ENCODE results near the gene NOS1AP. TPM values are rescaled to one million over a fixed set of nuclear protein-coding genes. Genes with fewer than 3 reads are reported as not detected.
"Not testable (repeated sequence)": the region's sequence is repeated elsewhere in the genome, so short reads cannot be mapped to it uniquely, and the experiment has no call there.

NOS1AP gene
- total RNA-seq, 1 donor from 2014 or later, result 9.1 TPM

GRCh38 chr1:162327144-162327787 is 257.8 kb downstream of the NOS1AP start:
- DNase-seq (ENCODE audit: low spot score), result no peak
- intact Hi-C loops (cut with DNase I), result no loop called here
- ATAC-seq, result peak; percentile 42

DNA sequence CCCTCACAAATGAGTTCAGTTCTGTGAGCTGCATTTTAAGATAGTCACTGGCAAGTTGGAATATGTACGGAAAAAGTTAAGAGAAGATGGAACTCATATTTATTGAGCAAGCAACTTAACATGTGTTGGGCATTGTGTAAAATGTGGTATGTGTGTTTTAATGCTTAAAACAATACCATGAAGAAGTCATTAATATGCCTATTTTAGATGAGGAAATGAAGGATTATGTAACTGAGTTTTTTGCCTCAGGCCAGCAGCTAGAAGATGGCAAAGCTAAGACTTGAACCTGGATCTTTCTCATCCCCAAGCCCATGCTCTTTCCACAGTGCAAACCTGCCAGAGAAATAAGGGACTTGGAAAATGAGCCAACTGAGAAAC is 258.3 kb downstream of the NOS1AP start:
- no peak for DNase-seq (ENCODE audit: low spot score)
- intact Hi-C loops (cut with DNase I), result no loop called here
- no peak for ATAC-seq

- no peak for DNase-seq (ENCODE audit: low spot score)
- ATAC-seq, result no peak
- intact Hi-C loops (cut with DNase I), result no loop called here
Observed at GRCh38 chr1:162328512-162328911, 259.0 kb downstream of the NOS1AP start.

GRCh38 chr1:162329826-162330225 is 260.3 kb downstream of the NOS1AP start:
- DNase-seq (ENCODE audit: low spot score) (no peak), ATAC-seq (peak; percentile 55)
- intact Hi-C loops (cut with DNase I), result loop anchor here (5.0 kb wide), 1 partner anchor 1938 kb away; no protein-coding TSS in a partner anchor

DNA sequence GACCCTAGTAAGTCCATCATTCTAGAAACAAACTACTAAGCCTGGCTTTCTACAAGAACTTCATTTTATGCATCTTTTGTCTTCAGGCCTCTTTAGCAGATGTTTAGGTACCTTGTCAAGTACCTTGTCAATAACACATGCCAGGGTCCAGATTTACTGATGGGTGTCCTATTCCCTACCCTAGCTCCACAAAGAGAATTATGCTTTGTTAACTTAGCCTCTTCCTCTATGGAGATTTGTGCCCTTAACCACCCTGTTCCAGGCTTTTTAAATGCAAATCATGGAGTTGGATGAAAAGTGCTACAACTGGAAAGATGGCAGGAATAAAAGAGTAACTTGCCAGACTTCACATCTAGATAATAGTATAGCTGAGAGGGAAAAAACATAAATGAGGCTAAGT is 264.5 kb downstream of the NOS1AP start:
- intact Hi-C loops (cut with DNase I), result loop anchor here (2.0 to 5.0 kb wide), 2 partner anchors 61 to 1942 kb away; no protein-coding TSS in a partner anchor
- DNase-seq (ENCODE audit: low spot score) (no peak), ATAC-seq (no peak)

DNA sequence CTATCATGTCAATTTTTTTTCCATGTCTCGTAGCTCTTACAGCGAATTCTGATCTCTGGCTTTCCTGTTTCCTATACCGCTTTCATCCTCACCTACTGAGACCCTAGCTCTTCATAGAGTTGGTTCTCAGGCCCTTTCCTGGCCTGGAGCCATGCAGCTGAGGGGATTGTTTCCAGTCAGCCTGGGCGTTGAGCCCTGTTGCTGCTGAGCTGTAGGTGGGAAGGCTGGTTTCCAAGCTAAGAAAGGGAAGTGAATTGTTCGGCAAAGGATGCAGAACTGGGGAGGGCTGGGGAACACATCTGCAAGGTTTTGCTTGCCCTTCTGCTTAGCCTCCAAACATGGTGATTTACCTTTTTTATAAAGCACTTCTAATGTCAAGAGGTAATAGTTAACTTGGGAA is 265.6 kb downstream of the NOS1AP start:
- intact Hi-C loops (cut with DNase I), result loop anchor here (2.0 kb wide), 1 partner anchor 60 kb away; no protein-coding TSS in a partner anchor
- ATAC-seq (no peak), DNase-seq (ENCODE audit: low spot score) (no peak)

- DNase-seq (ENCODE audit: low spot score), result no peak
- intact Hi-C loops (cut with DNase I), result no loop called here
- ATAC-seq, result no peak
Observed at GRCh38 chr1:162336621-162337285, 267.3 kb downstream of the NOS1AP start.

- DNase-seq (ENCODE audit: low spot score) (no peak), ATAC-seq (no peak)
- intact Hi-C loops (cut with DNase I), result no loop called here
Observed at GRCh38 chr1:162342452-162342983, 273.0 kb downstream of the NOS1AP start.

DNA sequence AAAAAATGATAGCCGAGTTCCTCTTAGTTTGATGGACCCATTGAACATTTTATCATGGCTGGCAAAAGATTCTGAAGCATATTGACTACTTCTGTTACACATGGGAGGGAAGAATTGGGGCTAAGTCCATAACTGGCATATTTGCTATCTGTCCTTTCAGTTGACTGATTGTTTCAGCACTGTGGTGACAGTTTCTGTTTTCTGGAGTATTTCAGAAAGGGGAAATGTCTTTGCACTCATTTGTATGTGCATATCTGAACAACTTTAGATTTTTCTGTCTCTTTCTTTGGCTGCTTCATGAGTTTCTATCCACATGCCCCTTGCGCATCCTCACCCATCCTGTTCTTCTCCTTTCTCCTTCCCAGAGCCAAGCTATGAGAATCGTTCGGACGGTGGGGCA is 274.0 kb downstream of the NOS1AP start:
- no peak for DNase-seq (ENCODE audit: low spot score)
- intact Hi-C loops (cut with DNase I), result no loop called here
- ATAC-seq, result no peak

GRCh38 chr1:162347281-162347680 is 277.8 kb downstream of the NOS1AP start:
- ATAC-seq, result no peak
- intact Hi-C loops (cut with DNase I), result no loop called here
- DNase-seq (ENCODE audit: low spot score), result no peak

DNA sequence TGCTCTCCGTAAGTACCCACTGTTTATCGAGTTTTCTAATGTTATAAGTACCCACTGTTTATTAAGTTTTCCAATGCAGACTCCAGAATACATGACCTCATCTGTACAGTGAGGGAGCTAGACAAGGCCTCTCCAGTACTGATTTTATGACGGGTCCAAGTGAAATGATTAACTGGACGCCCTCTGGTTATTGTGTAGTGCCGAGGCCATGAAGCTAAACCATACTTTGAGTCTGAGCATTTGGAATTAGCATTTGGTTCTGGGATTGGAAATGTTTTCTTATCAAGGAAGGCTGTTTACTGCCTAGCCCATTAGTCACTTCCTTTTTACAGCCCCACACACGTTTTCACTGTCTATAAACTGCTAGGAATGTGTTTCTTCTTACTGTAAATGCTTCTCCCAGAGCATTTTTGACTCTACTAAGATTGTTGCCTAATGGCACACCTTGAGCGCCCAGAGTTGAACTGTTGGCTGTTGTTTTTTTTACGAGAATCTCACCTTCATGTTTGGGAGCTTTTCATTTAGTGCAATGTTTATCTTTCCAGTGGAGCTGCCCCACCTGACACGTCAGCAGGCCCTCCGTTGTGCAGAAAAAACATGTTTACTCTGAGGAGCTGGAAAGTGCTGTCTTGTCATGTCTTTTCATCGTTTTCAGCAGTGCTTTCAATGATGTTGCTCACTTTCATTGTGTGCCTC is 280.3 kb downstream of the NOS1AP start:
- ATAC-seq (no peak), DNase-seq (ENCODE audit: low spot score) (no peak)
- intact Hi-C loops (cut with DNase I), result no loop called here

DNA sequence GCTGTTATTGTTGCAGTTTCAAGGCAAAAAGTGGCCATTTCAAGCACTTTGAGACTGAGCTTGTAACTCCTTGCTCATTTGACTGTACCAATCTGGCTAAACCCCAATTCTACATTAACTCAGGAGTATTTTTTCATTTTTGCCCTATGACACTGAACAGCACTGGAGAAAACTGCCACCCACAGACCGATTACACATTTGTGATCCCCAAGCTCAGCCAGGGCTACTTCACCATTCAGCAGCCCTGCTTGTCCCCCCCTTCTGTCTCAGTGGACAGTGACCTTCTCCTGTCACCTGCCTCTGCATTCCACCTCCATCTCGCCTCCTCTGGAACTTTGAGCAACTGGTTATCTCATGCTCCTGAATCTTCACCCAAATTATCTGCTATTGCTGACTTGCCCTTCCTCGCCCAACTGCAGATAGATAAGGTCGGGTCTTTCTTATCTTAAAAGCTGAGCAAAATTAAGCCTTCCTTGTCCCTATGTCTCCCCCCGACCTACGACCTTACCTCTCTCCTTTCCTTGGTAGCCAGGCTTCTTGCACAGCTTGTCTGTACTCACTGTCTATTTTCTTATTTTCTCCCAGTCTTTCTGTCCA is 281.9 kb downstream of the NOS1AP start:
- intact Hi-C loops (cut with DNase I), result no loop called here
- DNase-seq (ENCODE audit: low spot score) (no peak), ATAC-seq (no peak)

DNA sequence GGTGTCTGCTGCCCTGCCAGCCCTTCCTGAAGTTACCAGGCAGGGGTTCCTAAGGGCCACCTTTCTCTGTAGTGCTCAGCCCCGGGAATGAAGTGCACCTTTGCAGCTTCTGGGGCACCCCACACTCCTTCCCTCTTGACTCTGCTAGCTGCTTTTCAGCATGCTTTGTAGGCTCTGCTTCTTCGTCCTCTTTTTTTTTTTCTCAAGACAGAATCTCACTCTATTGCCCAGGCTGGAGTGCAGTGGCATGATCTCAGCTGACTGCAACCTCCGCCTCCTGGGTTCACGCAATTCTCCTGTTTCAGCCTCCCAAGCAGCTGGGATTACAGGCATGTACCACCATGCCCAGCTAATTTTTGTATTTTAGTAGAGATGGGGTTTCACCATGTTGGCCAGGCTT is 282.4 kb downstream of the NOS1AP start:
- intact Hi-C loops (cut with DNase I); DNase-seq (ENCODE audit: low spot score); ATAC-seq: not testable (repeated sequence)

GRCh38 chr1:162353078-162353477 is 283.6 kb downstream of the NOS1AP start:
- intact Hi-C loops (cut with DNase I), result no loop called here
- no peak for ATAC-seq
- DNase-seq (ENCODE audit: low spot score), result no peak

DNA sequence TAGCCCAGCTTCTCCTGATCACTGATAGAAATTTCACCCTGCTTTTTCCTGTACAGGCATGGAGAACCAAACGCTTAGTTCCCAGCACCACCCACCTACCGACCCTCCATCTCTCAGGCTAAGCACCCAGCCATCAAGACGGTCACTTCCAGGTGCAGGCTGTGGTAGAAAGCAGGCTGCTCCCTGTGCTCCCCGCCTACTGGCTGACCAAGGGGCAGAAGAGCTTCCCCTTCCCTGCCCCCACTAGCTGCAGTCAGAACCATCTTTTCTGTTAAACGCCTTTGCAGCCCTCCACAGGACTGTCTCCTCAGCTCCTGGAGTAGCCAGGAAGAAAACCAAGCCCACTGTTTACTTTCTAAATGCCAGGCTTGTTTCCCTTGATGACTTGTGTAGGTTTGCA is 284.2 kb downstream of the NOS1AP start:
- no peak for DNase-seq (ENCODE audit: low spot score)
- intact Hi-C loops (cut with DNase I), result no loop called here
- ATAC-seq, result no peak

GRCh38 chr1:162357681-162358266 is 288.3 kb downstream of the NOS1AP start:
- ATAC-seq (no peak), DNase-seq (ENCODE audit: low spot score) (no peak)
- intact Hi-C loops (cut with DNase I), result no loop called here

- DNase-seq (ENCODE audit: low spot score), result no peak
- intact Hi-C loops (cut with DNase I), result no loop called here
Observed at GRCh38 chr1:162358928-162359327, 289.4 kb downstream of the NOS1AP start.

GRCh38 chr1:162359523-162360236 is 290.2 kb downstream of the NOS1AP start:
- DNase-seq (ENCODE audit: low spot score) (no peak), ATAC-seq (no peak)
- intact Hi-C loops (cut with DNase I), result no loop called here

More at GRCh38 chr1:162358928-162359327, 289.4 kb downstream of the NOS1AP start:
- no peak for ATAC-seq

Measured in sciatic nerve (tissue), 2 donors.